GM18517 (cell line): ENCODE measurements around the gene LONP2.
"Not testable (repeated sequence)": the region's sequence is repeated elsewhere in the genome, so short reads cannot be mapped to it uniquely, and the experiment has no call there.

Experiments
- ATAC-seq: cut with Tn5 transposase; IDR thresholded peaks from one replicate; pipeline ENCODE4 v1.9.1; 2021; ENCODE audit warnings: mild to moderate bottlenecking, moderate library complexity; ENCODE audit not compliant: unreplicated experiment

LONP2 gene

GRCh38 chr16:48330189-48330840 is 86.2 kb downstream of the LONP2 start:
- no peak for ATAC-seq

- no peak for ATAC-seq
These were observed 86.7 kb downstream of the LONP2 start for GRCh38 chr16:48330841-48331192.

GRCh38 chr16:48332978-48333377 is 88.9 kb downstream of the LONP2 start:
- no peak for ATAC-seq

- no peak for ATAC-seq
These were observed 90.2 kb downstream of the LONP2 start for GRCh38 chr16:48334325-48334724.

- ATAC-seq = no peak
These were observed 91.9 kb downstream of the LONP2 start for GRCh38 chr16:48335961-48336360.

- ATAC-seq = no peak
These were observed 96.0 kb downstream of the LONP2 start for GRCh38 chr16:48340054-48340453.

- ATAC-seq = no peak
These were observed 98.5 kb downstream of the LONP2 start for GRCh38 chr16:48342591-48342990.

- ATAC-seq = no peak
These were observed 103.2 kb downstream of the LONP2 start for GRCh38 chr16:48347191-48347865.

GRCh38 chr16:48347980-48348379 is 103.9 kb downstream of the LONP2 start:
- no peak for ATAC-seq

- ATAC-seq = no peak
These were observed 106.6 kb downstream of the LONP2 start for GRCh38 chr16:48350736-48351135.

GRCh38 chr16:48352648-48353390 is 108.7 kb downstream of the LONP2 start:
- no peak for ATAC-seq

GRCh38 chr16:48353565-48354163 is 109.6 kb downstream of the LONP2 start:
- ATAC-seq = peak; percentile 74

GRCh38 chr16:48354385-48354784 is 110.3 kb downstream of the LONP2 start:
- ATAC-seq = not testable (repeated sequence)

- ATAC-seq = no peak
These were observed 111.1 kb downstream of the LONP2 start for GRCh38 chr16:48354877-48355855.

- no peak for ATAC-seq
These were observed 112.7 kb downstream of the LONP2 start for GRCh38 chr16:48356633-48357376.

- ATAC-seq = no peak
These were observed 114.3 kb downstream of the LONP2 start for GRCh38 chr16:48358419-48358818.

GRCh38 chr16:48359983-48360382 is 115.9 kb downstream of the LONP2 start:
- ATAC-seq = no peak

GRCh38 chr16:48361012-48361411 is 116.9 kb downstream of the LONP2 start:
- ATAC-seq = no peak

GRCh38 chr16:48361540-48362144 is 117.5 kb downstream of the LONP2 start:
- no peak for ATAC-seq
